SK-N-DZ (cell line): ENCODE data around the gene ENDOD1. TPM values are rescaled to one million over a fixed set of nuclear protein-coding genes. Genes with fewer than 3 reads are reported as not detected.
"Not testable (repeated sequence)": the region's sequence is repeated elsewhere in the genome, so short reads cannot be mapped to it uniquely, and the experiment has no call there.

Source experiments
- DNase-seq: peaks from one replicate; pipeline ENCODE4 v3.0.0-alpha.2; 2015; ENCODE audit warnings: low spot score
- polyA plus RNA-seq, 2 experiments: library from polyadenylated mRNA; depleted of rRNA; stranded (reverse); fragments of >200 nt; gene quantifications; 2 replicates each; pipeline ENCODE4 v1.2.3, GENCODE V29; 2014

The ENDOD1 gene
- 5.9 and 7.3 TPM in 2 replicates for polyA plus RNA-seq (2014; cell fraction: cytosol; rRNA removed)
- 2.0 and 3.1 TPM in 2 replicates for polyA plus RNA-seq (2014; cell fraction: nucleus; rRNA removed)

- DNase-seq, result peak; percentile 86
Measured at GRCh38 chr11:95089620-95090542, at the start of gene ENDOD1. Gene ENDOD1, plus strand, starts transcription at chr11:95089846. Its CDS starts 82 bp downstream, at chr11:95089928.

DNA sequence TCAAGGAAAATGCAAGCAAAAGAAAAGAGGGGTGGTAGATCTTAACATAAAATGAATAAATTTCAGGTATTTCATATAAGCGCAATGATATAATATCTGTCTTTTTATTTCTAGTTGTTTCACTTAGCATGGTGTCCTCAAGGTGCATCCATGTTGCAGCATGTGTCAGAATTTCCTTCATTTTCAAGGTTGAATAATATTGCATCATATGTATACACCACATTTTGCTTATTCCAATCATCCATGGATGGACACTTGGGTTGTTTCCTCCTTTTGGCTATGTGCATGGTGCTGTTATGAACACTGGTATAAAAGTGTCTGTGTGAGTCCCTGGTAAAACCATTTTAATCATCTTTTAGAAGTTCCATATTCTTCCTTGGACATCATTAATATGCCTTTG, 47.4 kb upstream of the ENDOD1 start:
- DNase-seq, result no peak

DNA sequence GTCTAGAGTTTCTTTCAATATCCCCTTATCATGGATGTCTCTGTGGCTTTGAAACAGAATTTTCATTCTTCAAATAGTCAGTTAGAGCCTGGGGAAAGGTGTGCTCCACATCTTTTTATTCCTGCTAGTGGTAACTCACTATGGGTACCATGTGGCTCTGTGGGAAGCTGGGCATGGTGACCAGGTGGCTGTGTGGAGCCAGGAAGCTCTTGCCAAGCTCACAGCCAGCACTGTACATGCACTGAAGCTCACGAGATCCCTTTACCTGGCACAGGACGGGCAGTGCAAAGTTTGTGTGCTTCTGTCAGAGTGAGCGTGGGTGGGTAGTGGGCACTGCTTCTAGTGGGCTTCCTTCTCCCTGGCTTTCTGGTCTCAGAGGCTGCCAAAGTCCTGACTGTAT, 46.7 kb upstream of the ENDOD1 start:
- DNase-seq, result no peak

- DNase-seq, result no peak
Measured at GRCh38 chr11:95044010-95044409, 45.6 kb upstream of the ENDOD1 start.

DNA sequence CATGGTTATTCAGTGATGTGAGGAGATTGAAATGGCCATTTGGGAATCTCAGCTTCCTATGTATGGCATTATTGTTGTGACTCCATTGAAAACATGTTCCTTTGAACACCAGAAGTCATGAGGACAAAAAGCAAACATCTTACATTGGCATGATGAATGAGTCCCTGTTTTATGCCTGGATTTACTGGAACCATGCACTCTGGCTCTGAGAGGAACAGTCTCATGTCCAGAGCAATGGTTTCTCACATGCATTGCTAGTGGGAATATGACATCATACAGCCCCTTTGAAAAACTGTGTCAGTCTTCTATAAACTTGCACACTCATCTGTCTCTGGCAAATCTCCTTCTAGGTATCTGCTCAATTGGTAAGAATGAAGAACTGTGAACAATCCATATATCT, 43.8 kb upstream of the ENDOD1 start:
- no peak for DNase-seq

- DNase-seq, result not testable (repeated sequence)
Measured at GRCh38 chr11:95049122-95049521, 40.5 kb upstream of the ENDOD1 start, which contains the start of gene KDM4F. Gene KDM4F, plus strand, starts transcription at chr11:95049422.

DNA sequence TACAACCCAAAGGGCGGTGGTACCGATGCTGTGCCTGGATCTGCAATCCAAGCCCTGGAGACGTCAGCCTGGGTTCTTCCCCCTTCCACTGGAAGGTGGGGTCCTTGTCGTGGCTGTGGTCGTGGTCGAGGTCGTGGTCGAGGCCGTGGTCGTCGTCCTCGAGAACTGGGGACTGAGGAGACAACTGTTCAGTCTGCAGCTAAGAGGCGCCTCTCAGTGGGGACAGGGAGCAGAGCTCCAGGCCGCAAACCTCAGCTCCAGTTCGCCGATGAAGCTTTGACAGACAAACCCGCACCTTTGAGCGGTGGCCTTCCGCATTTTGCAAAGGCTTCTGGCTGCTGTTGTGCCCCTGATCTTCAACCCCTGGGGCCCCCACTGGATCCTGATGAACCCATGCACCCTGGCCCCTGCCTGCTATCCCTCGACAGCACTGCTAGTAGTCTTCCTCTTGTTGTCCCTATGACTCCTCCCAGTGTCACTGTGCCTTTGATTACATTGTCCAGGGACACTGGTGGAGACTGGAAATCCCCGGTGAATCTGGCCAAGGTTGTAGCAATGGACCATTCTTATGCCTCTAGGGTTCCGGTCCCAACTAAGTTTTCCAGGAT, 38.9 kb upstream of the ENDOD1 start:
- no peak for DNase-seq

DNA sequence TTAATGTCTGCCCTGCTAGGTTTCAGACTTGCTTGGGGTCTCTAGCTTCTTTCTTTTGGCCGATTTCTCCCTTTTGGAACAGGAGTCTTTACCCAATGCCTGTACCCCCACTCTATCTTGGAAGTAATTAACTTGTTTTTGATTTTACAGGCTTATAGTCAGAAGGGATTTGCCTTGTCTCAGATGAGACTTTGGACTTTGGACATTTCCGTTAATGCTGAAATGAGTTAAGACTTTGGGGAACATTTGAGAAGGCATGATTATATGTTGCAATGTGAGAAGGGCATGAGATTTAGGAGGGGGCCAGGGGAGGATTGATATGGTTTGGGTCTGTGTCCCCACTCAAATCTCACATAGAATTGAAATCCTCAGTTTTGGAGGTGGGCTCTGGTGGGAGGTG, 35.3 kb upstream of the ENDOD1 start:
- DNase-seq, result no peak

GRCh38 chr11:95055283-95055897, 34.3 kb upstream of the ENDOD1 start:
- no peak for DNase-seq

- DNase-seq, result no peak
Measured at GRCh38 chr11:95057959-95058358, 31.7 kb upstream of the ENDOD1 start.

DNA sequence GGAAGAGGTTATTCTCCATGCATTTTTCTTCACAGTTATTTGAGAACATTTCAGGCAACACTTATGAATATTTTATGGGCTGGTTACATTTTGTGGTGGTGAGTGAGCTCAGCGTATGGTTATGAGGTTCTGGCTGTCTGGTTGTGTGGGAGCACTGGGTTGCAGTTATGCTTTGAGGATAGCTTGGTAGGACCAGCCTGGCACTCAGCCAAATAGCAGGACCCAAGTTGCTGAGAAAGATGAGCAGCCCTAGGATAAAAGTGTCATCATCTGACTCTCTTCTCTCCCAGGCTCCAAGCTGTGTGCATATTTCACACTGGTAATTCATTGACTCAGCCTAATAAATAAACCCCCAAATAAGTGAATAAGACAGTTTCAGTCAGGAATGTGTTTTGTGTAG, 31.0 kb upstream of the ENDOD1 start:
- DNase-seq, result no peak

DNA sequence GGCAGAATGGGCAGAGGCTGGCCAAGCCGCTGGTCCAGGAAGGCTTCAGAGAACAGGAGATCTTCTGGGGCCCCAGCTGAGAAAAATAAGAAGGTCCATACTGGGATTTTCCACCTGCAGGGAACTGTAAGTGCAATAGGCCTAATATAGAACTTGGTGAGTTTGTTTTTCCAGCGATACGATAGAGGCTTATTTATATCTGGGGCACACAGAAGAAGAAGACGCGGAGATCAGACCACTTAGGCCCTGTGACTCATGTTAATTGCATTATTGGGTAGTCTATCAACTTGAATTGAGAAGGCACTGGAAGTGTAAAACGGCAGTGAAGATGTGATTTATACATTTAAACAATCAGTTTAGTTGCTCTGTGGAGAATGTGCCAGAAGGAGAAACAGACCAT, 30.6 kb upstream of the ENDOD1 start:
- no peak for DNase-seq

GRCh38 chr11:95065336-95065735, 24.3 kb upstream of the ENDOD1 start:
- no peak for DNase-seq

DNA sequence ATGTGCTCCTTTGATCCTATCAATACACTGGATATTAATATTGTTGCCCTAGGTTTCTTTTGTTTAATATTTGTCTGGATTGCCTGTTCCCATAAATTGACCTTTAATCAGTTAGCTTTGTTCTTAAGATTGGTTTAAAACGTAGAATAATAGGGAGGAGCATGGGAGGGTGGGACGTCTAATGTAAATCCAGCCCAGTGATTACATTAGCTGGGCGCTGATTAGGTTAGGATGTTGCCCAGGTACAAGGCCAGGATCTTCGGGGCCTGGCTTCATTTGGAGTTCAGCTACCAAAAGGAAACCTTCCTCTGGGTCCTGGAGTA, 23.0 kb upstream of the ENDOD1 start, which contains the start of gene SRSF8:
Gene SRSF8 (plus strand): TSS at position 204 of the 323 bp plus-strand sequence. CDS start 308 bp downstream, outside the sequence.
- peak; percentile 85 for DNase-seq

DNA sequence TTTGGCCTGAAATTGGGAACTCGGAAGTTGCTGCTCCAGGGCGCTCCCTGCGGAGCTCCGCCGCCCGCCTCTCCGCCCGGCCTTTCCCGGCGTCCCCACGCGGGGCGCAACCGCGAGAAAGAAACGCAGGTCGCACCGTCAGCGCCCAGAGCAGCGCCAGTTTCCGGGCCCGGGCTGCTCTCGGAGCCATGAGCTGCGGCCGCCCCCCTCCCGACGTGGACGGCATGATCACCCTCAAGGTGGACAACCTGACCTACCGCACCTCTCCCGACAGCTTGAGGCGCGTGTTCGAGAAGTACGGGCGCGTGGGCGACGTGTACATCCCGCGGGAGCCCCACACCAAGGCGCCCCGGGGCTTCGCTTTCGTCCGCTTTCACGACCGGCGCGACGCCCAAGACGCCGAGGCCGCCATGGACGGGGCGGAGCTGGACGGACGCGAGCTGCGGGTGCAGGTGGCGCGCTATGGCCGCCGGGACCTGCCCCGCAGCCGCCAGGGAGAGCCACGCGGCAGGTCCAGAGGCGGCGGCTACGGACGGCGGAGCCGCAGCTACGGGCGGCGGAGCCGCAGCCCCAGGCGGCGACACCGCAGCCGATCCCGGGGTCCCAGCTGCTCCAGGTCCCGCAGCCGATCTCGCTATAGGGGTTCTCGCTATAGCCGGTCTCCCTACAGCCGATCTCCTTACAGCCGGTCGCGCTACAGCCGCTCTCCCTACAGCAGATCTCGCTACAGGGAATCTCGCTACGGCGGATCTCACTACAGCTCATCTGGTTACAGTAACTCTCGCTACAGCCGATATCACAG, 22.4 kb upstream of the ENDOD1 start:
- DNase-seq, result peak; percentile 81

DNA sequence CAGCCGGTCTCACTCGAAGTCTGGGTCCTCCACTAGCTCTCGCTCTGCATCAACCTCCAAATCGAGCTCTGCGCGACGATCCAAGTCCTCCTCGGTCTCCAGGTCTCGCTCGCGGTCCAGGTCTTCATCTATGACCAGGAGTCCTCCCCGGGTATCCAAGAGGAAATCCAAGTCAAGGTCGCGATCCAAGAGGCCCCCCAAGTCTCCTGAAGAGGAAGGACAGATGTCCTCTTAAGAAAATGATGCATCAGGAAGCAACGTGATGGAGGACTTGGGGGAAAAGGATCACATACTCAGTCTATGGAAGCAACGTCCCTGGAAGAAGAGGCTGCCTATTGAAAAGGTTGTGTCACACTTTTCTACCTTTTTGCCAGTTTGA, 21.8 kb upstream of the ENDOD1 start:
- DNase-seq, result no peak

DNA sequence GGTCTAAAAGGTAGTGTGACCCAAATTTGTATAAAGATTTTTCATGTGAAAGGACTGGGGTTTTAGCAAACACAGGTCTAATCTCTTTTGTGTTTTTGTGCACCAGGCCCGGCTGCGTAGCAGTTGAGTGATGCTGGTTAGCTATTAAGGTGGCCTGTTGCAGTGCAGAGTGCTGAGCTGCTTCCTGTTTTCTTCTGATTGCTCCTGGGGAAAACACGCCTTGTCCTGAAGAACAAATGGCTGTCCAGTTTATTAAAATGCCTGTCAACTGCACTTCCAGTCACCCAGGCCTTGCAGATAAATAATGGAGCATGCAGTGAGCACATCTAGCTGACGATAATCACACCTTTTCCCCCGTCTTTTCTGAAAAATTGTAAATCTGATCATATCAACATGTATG, 21.1 kb upstream of the ENDOD1 start:
- peak; percentile 99 for DNase-seq

DNA sequence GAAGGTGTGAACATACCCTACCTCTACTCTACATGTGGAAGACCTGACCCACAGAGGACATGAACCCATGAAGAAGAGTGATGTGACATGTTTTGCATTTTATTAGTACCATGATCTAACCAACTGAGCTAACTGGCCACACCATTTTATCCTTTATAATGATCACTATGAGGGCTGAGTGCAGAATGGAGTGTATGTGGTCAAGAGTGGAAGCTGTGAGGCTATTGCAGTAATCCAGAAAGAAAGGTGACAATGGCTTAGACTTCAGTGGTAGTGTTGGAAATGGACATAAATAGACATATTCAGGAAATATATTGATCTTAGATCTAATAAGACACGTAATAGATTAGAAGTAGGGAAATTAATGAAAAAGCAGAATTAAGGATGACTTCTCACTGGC, 19.2 kb upstream of the ENDOD1 start:
- no peak for DNase-seq

DNA sequence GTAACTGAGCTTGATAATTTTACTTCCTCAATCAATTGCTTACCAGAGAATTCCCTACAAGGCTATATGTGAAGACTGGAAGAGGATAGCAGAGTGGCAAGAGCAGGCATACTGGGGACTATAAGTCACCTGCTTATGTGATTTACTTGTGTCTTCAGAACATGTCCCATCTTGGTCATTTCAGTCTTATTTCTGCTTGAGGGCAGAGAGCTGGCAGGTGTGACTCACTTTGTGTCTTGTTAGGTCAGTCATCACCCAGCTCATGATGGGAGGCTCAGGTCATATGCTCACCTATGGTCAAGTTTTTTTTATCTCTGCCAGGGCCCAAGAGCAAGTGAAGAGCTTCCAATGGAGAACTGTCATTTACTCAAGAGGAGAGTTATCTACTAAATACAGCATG, 16.7 kb upstream of the ENDOD1 start:
- DNase-seq, result no peak

GRCh38 chr11:95074792-95075563, 14.7 kb upstream of the ENDOD1 start:
- no peak for DNase-seq

DNA sequence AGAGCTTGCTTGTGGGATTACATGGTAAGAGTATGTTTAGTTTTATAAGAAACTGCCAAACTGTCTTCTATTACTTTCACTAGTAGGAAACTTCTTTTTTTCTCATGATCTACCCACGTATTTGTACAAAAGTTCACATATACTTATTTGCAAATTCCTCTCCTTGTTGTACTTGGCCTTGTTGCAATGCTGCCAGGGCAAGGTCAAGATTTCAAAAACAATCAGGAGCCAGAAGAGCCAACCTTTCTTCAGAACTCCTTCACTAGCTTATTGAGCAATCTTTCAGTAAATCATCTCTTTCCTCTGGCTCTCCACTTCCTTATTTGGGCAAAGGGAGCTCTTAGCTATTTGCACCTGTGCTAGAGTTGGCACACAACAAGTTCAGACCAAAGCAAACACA, 13.2 kb upstream of the ENDOD1 start:
- no peak for DNase-seq
